Stimulated activated CD8-positive, alpha-beta memory T cell treated with anti-CD3 and anti-CD28 coated beads, Interleukin-7, amount 100 ng/mL, for 24 hours (primary cell): ENCODE data around the gene CRISP1.
"Not testable (repeated sequence)": the region's sequence is repeated elsewhere in the genome, so short reads cannot be mapped to it uniquely, and the experiment has no call there.

Experiments used
- DNase-seq: peaks from one replicate; pipeline ENCODE4 v3.0.0-alpha.2; 2020; ENCODE audit warnings: low read depth

The CRISP1 gene, protein sequence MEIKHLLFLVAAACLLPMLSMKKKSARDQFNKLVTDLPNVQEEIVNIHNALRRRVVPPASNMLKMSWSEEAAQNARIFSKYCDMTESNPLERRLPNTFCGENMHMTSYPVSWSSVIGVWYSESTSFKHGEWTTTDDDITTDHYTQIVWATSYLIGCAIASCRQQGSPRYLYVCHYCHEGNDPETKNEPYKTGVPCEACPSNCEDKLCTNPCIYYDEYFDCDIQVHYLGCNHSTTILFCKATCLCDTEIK

DNA sequence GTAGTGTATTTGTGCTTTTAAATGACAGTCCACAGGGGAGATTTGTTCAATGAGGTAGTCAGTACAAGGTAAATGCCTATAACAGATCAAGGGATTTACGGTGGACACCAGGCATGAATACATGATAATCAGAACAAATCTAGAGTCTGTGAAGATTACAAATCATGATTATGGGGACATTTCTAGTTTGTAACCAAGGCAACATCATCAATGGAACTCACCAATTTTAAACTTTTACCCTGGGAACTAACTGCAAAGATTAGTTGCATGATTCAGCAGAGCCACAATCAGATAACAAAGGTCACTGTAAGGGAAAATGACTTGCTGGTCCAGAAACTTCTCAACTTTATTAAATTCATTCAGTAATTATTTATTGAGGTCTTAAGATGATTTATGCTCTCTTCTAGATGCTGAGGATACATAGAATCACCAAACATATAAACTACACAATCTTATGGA is at the start of gene CRISP1:
Gene CRISP1 (minus strand): TSS at position 51 of the 459 bp plus-strand sequence. CDS start 9,135 bp downstream, outside the sequence.
- DNase-seq: no peak

DNA sequence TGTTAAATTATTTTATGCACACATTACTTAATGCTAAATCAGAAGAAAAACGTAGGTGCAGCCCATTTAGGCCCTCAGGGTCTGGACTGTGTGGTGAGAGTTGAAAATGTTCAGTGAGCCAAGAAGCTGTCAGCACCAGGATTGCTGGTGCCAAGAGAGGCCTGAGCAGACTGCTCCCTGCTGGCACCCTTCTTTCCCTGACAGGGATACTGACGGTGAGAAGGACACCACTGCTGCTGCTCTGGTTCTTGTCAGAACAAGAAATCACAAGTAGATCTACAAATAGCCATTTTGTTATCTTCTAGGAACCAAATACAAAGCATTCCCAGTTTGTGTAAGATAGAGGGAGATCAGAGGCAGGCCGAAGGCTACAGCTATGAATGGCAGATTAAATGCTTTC is 48.7 kb upstream of the CRISP1 start:
- DNase-seq: no peak

DNA sequence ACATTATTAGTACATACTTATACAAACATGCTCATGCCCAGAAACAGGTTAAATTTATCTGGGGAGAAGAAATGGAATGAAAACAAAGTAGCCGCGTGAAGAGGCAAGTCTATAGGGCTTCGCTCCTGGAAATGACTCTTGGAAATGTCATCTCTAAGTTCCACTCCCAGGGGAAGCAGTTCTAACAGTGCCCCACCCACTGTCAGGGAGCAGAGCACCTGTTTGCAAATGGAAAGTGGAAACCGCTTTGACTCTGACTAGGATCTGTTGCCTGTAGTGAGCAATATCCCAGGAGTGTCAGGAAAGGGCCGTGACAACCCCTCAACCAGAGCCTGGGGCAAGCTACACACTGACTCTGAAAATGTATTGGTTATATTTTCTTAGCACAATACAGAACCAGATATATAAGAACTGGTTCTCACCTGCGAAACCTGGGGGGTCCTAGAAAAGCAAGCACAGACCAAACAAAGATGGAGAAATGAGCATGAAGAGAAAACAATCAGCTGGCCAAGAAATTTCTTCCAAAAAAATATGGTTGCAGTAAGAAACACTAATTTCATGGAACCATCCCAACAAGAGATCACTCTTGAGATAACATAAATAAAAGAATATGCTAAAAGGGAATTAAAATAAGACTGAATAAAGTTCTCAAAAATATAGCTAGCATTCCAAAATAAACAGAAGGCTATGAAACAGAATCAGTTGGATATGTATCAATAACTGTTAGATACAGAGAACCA is 47.5 kb upstream of the CRISP1 start:
- no peak for DNase-seq

DNA sequence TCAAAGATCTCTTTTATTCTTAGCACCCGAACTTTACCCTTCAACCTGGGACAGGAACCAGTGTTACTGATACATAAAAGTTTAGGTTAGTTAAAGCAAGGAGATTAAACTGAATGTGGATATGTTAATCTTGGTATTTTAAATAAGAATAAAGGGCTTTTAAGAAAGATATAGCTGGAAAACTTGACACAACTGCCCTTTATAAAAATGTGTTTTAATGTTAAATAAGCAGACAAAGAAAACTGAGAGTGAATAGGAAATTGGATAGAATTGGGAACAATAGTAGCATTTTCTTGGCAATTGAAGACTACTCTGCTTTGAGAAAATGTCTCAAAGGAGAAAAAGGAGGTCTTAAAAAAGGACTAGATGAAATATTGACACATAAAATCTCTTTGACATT is 45.9 kb upstream of the CRISP1 start:
- no peak for DNase-seq

DNA sequence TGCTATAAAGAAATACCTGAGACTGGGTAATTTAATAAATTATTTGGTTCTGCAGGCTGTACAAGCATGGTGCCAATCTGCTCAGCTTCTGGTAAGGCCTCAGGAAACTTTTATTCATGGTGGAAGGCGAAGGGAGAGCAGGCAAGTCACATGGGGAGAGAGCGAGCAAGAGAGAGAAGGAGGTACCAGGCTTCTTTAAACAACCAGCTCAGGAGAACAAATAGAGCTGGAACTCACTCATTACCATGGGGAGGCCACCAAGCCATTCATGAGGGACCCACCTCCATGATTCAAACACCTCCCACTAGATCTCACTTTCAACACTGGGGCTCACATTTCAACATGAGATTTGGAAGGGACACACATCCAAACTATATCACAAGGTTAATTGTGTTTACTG is 44.9 kb upstream of the CRISP1 start:
- no peak for DNase-seq

DNA sequence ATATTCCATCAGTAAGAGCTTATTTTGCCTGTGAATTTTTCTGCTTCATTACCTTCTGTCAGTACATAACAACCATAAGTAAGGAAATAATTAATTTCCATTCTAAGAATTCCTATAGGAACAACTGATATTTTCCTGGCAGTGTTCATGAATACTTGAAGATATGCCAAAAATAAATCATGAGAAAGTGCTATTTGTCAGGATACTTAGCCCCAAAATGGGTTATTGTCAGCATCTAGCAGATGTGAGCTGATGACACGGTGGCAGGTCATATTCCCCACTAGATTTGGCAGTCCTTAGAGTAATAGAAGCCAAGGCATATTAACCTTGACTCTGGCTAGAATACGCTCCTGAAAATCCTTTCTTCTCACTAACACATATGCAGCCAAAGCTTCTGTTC is 43.2 kb upstream of the CRISP1 start:
- no peak for DNase-seq

DNA sequence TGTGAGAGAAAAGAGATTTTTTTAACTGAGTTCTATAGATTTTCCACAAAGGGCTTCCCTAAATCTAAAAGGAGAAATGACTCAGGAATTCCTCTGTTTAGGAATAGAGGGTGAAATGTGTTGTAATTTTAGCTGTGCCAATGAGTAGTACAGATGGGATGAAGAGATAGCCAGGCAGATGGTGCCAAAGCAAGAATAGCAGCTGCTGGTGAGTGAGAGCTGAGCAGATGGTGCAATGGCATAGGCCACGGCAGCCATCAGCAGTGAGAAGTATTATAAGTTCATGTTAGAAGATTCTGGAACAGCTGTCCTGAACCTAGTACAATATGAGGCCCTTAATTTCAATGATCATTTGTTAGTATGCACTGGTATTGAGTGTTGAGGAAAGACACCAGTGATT is 40.2 kb upstream of the CRISP1 start:
- no peak for DNase-seq

DNA sequence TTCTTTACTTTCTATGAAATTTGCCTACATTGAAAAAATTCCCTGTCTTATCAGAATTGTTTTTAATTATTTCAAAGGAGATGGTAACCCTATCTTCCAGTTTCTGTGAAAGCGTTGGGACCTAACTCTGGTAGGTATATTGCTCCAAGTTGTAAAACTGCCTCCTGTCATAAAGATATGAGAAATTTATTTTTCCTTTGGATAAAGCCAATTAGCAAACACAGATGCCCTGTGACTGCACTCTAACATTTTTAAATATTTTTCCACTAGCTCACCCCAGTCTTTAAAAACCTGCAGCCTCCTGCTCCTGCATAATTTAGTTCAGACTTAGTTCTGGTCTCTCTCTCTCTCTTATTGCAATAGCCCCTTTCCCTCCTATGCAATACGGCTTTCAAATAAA is 39.0 kb upstream of the CRISP1 start:
- DNase-seq: no peak

DNA sequence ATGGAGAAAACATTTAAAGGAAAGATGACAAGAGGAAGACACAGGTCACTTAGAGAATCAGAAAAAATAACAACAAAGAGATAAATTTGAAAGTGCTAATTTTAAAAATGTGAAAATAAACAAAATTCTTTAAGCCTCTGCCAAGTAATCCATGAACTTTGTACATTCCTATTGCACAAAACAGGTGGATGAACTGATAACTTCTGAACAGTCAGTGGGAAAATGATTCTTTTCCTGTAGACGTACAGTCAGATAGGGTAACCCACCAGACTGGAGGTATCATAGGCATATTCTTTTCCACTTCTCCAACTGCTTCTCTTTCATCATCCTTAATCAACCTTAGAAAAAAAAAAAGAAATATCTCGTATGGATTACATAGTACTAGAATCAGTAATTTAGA is 36.5 kb upstream of the CRISP1 start:
- DNase-seq: no peak

DNA sequence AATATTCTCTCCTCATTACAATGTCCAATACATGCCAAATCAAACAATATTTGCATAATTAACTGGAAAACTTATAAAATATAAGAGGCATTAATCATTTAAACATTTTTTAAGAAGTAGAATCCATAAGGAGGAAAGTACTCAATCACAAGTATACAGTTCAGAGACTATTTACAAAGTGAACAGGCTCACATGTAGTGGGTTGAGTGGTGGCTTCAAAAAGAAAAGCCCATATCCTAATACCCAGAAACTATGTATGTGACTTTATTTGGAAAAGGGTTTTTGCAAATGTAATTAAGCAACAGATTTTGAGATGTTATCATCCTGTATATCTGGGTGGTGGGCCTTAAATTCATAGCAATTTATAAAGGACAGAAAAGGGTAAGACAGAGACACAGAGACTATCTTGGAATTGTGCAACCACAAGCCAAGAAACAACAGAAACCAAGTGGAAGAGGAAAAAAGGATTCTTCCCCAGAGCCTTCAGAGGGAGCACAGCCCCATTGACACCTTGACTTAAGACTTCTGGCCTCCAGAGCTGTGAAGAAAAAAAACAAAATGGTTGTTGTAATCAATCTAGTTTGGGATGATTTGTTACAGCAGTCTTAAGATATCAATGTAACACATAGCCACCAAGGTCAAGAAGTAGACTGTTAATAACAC is 32.7 kb upstream of the CRISP1 start:
- no peak for DNase-seq

DNA sequence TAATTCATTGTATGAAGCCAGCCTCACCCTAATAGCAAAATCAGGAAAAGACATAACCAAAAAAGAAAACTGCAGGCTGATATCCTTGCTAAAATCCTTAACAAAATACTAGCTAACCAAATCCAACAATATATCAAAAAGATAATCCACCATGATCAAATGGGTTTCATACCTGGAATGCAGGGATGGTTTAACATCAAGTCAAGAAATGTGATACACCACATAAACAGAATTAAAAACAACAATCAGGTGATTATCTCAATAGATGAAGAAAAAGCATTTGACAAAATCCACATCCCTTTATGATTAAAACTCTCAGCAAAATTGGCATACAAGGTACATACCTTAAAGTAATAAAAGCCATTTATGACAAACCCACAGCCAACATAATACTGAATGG is 29.2 kb upstream of the CRISP1 start:
- DNase-seq: not testable (repeated sequence)

DNA sequence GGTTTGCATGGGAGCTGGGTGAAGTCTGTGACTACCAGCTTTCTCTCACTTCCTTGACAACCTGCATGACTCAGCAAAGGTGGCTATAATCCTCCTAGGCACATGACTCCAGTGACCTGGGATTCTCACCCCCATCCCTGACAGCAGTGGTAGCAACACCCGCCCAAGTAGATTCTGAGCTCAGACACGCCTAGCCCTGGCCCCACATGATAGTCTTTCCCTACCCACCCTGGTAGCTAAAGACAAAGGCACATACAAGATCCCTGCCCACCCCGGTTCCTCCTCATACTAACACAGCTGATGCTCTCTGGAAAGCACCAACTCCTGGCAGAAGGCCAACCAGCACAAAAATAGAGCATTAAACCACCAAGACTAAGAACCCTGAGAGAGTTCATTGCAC is 25.9 kb upstream of the CRISP1 start:
- no peak for DNase-seq

DNA sequence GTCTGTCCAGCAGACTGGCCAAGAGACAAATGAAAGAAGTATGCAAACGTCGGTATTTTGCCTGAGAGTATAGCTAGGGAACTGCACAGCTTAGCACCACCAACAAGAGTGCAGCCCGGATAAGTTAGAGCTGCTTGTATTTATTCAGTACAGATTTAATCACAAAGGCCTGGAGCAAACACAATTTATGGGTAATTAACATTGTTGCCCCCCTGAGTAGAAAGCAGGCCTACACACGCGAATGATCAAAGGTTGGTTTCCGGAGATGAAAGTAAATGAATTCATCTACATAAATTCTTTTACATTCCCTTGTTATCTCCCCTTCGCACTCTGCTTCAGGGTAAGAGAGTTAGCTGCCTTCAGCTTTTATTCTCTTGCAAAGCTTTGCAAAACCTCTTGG is 24.7 kb upstream of the CRISP1 start:
- no peak for DNase-seq

DNA sequence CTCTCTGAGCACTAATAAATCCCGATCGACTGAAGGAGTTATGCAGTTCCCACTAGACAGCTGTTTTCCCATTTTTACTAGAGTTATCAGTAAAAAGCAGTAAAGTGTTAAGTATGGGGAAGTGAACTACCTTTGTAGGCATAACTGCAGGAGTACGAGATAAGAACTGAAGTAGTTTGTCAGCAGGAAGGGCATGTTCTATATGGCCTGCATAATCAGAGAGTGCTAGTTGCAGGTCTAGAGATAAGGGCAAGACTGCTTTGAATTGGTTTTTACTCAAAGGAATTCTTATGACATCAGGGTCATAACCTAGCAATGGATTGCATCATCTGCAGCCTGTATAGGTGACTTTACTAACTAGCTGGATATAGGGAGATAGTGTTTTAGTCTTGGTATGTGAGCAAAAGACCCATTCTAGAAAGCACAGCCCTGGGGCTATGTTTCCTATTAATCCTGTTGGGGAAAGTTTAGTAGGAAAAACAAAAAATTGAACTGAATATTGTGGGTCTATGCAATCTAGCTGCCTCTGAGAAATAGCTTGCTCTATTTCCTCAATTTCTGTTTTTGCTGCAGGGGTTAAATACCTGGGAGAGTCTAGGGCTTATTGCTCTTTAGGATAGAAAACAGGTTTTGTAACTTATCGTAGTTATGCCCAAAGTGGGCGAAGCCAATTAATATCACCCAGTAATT is 22.6 kb upstream of the CRISP1 start:
- no peak for DNase-seq

DNA sequence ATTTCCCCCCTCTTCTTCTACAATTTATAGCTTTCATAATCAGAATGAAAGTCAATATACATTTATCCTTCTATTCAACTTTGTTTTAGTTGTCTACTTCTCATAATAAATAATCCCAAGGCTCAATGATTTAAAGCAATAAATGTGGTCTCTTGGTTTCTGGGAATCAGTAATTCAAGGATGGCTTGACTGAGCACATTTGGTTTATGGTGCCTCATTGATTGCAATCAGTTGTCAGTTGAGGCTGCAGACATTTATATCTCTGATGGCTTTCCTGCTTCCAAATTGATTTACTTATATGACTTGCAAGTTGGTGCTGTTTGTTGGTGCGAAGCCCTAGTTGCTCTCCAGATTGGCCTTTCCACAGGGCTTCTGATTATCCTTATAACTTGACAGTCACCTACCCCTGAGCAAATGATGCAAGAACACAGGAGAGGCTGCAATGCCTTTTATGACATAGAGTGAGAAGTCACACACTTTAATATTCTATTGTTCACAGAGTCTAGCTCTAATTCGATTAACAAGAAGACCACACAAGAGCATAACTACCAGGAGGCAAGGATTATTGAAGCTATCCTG is 2.7 kb upstream of the CRISP1 start:
- DNase-seq: no peak

DNA sequence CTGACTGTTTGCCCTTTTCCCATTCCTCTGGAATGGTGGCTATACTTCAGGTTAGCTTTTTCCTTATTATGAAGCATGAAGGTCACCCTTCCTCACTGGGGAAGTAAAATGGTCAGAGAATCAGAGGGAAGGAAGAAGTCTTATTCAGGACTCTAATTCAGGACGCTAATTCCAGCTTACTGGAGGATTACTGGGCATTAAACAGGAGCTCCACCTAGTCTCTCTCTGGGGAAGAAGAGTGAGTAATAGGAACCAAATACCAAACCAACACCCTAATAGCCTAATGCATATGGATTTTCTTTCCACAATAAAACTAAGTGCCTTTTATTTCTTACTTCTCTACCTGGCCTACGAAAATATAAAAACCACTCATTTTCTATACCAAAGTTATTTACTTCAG is 10.1 kb downstream of the CRISP1 start:
- no peak for DNase-seq

DNA sequence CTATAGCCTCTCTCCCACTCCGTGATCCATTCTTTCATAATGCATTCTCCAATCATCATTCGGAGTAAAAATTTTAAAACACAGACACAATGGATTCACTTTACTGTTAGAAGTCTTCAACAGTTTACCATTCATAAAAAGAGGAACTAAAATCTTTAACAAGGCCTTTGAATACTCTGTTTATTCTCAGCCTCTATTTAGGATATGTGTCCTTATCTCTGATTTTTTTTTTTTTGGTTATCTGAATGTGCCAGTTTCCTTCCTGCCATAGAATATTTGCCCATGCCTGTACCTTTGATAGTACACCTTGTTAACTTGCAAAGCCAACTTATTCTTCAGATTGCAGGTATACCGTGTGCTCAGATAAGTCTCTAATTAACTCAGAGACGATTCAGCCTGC is 11.1 kb downstream of the CRISP1 start:
- DNase-seq: no peak

DNA sequence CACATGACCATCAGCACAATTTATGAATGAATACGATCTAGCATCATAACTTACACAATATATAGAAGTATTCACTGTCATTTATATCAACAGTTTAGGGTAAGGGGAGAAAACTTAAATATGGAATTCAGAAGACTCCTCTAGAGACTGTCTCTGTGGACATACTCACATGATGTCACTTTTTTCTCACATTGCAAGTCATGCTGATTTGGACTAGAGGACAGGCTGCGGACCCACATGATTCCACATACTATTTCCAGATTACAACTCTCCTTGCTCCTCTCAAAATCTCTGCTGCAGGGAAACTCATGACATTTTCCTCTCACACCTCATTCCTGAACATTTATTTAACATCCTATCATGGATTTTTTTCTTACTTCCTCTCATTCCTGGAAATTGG is 13.4 kb downstream of the CRISP1 start:
- no peak for DNase-seq

DNA sequence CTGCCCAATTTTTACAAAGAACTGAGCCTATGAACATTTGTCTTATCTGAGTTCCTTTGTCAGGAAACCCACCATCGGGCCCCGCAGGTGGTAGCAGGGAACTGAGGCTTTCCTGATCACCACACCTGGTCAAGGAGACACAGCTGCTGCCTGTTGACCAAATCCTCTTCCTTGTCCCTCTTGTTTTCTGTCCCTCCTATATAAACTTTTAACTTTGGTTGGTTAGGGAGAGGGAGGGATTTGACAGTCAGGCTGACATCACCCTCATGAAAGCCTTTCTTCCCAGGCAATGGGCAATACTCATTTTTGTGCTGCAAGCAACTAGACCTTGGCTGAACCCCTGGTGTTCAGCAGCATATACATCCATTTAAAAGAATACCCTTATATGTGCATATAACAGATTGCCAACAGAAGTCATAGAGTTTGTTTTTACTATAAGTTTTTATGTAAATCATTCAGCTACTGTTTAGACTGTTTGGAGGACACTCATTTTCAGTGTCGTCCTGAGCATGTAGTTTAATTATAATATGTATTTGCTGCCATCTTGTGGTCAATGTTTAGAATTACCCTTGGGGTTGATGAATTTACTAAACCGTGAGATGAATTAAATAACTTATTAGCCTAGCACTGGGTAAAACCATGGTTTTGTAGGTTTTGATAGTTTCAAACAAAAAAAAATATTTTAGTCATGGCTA is 17.0 kb downstream of the CRISP1 start:
- no peak for DNase-seq

DNA sequence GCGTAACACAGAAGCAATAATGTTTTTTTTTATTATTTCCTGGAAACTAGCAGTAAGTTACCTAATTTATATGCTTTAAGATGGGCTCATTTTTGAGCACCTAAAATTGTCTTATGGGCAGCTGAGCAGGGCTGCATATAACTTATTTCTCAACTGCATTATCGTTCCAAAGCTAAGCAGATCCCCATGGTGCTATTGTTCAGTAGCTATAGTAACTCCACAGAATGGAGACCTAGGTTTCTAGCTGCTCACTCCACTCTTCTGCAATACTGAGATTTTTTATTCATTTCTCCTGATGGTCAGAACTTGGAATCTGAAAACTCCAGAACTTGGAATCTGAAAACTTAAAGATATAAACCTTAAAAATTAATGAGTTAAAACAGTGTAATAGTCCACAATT is 18.7 kb downstream of the CRISP1 start:
- DNase-seq: no peak

DNA sequence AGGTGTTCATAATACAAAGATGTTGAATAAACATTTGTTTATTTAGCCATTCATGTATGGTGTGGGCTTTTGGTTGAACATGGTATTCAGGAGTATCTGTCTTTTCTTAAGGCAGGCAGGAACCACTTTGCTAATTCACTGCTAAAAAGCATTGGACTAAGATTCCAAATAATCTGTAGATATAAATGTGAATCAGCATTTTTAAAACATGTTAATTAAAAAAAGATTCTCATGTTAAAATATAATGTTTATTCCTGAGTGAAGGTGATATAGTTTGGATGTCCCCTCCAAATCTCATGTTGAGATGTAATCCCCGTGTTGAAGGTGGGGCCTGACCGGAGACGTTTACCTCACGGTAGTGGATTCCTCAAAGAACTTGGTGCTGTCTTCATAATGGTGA is 19.3 kb downstream of the CRISP1 start:
- DNase-seq: no peak

DNA sequence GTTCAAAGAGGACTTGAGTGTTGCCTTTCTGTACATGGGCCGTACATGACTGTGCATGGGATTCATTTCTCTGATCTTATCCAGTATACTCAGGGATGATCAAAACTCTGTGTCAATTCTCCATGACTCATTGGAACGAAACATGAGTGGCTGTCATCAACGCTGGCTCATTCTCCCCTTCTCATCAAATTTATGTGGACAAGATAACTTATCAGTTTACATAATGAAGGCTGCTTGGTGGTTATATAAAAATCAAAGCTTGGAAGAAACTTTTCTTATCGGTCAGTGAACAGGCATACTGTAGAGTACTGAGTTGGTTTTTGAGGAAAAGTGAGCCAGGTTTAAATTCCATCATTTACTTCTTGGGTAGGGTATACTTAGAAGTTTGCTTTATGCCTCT is 24.9 kb downstream of the CRISP1 start:
- no peak for DNase-seq
